ENCODE measurements around the gene UBXN7.
"Not testable (repeated sequence)": the region's sequence is repeated elsewhere in the genome, so short reads cannot be mapped to it uniquely, and the experiment has no call there.

The UBXN7 gene

GRCh38 chr3:196316799-196317686 lies 115.2 kb downstream of the UBXN7 start:
- not testable (repeated sequence) for DNase-seq (ENCODE audit: low read depth in 2 of 2)

GRCh38 chr3:196315821-196316220 lies 116.4 kb downstream of the UBXN7 start:
- no peak for DNase-seq (ENCODE audit: low read depth in 2 of 2)

- no peak for DNase-seq (ENCODE audit: low read depth in 2 of 2)
Observed at GRCh38 chr3:196314597-196314996, 117.6 kb downstream of the UBXN7 start.

GRCh38 chr3:196314086-196314485 lies 118.1 kb downstream of the UBXN7 start:
- DNase-seq (ENCODE audit: low read depth in 2 of 2): not testable (repeated sequence)

GRCh38 chr3:196302960-196303359 lies 129.3 kb downstream of the UBXN7 start:
- not testable (repeated sequence) for DNase-seq (ENCODE audit: low read depth in 2 of 2)

GRCh38 chr3:196302551-196302950 lies 129.7 kb downstream of the UBXN7 start:
- not testable (repeated sequence) for DNase-seq (ENCODE audit: low read depth in 2 of 2)

GRCh38 chr3:196298521-196298920 lies 133.7 kb downstream of the UBXN7 start:
- DNase-seq (ENCODE audit: low read depth in 2 of 2): no peak

Data from stimulated activated CD8-positive, alpha-beta memory T cell treated with anti-CD3 and anti-CD28 coated beads, Interleukin-7, amount 100 ng/mL, for 1 hour (primary cell).